ENCODE results near the gene RNF220.

The RNF220 gene

DNA sequence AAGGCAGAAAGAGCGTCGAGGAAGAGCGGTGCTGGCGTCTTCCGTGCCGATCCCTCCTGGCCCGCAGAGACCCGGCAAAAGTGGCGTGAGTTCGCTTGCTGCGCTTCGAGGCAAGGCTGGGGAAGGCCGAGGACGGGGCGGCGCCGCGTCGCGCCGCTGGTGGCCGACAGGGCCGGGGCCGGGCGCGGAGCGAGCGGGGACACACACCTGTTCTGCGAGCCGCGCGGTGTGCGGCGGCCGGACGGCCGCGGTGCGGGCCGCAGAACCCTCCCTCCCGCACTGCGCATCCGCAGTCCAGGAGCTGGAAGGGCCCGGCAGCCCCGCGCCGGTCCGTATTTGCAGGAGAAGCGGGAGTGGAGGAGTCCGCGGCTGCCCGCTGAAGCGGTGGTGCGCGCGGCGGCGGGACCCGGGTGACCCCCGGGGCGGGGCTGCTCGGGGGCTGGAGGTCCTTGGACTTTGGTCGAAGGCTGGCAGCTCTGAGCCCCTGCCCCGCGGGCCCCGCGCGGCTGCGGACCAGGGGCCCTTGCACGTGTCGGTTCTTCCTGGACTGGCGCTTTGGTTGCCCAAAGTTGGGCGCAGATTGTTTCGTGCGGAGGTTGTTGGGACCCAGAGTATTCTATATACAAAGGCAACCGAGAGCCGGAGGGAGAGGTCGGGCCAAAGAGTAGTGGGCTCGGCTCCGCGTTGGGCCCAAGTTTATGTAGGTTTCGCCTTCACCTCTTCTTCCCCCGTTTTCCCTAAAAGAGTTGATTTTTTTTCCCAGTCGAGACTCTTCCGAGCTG, 2.6 kb downstream of the RNF220 start:
- DNase-seq (ENCODE audit: low read depth): no peak

DNA sequence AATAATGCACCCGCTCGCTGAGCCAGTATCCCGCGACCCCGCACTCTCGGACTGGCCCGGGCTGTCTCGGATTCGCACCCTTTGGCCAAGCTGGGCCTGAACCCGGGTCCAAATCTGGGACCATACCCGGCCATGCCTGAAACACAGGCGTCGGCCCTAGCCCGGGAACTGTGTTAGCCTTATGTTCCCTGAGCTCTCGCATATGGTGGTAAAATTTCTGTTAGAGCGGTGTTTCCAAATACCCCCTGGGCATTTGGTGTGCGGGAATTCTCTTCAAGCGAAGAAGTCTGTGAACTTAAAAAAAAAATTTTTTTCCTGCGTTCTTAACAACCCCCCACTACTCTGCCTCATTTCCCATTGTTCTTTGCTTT, 3.1 kb downstream of the RNF220 start:
- no peak for DNase-seq (ENCODE audit: low read depth)

DNA sequence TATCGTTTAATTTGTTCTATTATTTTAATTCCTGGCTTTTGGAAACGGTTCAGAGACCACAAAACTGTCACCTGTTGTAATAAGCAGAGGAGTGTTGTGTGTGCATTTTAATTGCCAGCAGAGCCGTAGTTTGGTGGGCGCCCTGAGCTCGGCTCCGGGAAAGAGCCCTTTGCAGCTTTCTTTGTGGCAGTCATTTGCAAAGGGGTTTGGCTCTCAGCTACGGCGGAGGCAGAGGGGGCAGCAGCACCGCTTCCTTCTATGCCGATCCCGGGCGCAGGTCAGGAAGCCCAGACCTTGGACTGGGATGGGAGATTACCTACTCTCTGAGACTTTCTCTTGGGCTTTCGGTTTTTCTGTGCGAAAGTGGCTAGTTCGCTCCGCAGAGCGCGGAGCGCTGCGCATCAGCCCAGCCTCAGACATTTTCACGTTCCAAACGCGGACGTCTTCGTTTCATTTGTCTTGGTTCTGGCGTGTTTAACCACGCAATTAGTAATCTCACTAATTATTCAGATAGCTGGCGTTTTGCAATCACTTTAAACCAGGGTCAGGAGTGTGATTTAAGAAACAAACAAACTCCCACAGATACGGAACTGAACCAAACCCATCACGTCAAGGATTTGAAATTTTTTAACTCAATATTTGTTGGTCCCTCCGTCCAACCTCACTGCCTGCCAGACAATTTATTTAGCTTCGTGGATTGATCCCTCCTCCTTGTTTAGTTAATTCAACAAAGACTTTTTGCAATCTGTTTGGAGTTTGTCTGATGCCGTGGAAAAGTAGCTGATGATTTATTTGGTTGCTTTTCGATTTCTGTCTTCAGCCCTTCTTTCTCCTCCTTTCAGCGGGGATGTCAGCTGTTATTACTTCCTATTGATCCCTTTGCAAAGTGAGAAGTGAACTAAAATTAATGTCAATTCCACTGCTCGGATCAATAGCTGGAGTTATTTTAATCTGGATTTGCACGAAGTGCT, 3.9 kb downstream of the RNF220 start:
- no peak for DNase-seq (ENCODE audit: low read depth)

DNA sequence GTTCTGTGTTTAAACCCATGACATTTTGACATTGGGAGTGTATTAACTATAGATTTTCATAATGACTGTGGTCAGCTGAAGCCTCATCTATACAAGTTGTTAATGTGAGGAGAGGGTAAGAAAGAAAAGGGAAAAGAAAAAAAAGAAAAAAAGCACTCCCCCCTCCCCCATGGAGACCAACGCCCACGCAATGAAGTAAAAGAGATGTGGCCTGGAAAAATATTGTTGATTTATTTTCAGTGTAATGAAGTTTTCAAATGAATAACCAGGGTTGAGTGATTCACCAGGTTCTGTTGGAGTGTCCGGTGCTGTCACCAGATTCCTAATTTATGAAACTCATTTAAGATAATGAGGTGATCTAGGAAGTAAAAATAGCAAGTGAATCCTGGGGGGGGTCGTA, 4.7 kb downstream of the RNF220 start:
- no peak for DNase-seq (ENCODE audit: low read depth)

DNA sequence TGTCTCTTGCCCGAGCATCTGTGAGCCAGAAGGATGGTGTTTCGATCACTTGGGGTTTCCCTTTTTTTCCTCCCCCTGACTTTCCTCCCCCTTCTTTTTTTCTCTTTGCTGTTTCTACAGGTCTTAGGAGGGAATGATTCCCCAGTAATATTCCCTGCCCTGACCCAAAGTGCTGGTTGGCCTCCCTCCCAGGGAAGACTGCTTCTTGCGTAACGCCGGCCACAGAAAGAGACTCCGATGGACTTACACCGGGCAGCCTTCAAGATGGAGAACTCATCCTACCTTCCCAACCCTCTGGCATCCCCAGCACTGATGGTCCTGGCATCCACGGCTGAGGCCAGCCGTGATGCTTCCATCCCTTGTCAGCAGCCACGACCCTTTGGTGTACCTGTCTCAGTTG, 6.8 kb downstream of the RNF220 start:
- DNase-seq (ENCODE audit: low read depth): no peak

DNA sequence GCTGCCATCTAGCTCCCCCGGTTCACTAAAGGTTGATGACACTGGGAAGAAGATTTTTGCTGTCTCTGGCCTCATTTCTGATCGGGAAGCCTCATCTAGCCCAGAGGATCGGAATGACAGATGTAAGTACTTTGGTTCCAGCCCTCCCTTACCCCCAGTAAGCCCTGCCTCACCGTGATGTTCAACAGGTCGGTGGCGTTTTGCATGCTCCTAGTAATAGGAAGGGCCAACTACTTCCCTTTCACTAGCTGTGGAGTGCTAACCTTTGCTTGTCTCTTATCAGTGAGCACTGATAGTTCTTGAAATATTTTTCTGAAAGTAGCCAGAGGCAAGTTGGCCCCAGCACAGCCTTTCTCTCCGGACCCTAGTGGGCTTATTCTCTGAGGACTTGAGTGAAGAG, 7.5 kb downstream of the RNF220 start:
- no peak for DNase-seq (ENCODE audit: low read depth)

DNA sequence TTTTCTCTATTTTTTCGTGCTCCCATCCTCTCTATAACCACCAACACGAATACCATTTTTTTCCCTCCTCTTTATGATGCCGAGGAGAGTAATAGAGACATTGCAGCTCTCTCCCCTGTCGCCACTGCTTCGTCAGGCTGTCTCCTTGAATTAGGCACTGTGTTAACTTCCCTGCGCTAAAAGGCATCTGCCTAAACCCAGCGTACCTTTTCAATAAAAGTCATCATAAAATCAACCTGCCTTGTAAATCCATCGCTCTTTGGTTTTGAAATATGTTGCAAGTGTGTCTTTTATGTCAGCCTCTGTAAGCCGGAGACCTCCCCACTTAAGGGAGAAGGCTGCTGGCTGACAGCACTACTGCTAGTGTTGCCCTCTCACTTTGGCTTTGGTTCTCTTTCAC, 8.7 kb downstream of the RNF220 start:
- DNase-seq (ENCODE audit: low read depth): no peak

DNA sequence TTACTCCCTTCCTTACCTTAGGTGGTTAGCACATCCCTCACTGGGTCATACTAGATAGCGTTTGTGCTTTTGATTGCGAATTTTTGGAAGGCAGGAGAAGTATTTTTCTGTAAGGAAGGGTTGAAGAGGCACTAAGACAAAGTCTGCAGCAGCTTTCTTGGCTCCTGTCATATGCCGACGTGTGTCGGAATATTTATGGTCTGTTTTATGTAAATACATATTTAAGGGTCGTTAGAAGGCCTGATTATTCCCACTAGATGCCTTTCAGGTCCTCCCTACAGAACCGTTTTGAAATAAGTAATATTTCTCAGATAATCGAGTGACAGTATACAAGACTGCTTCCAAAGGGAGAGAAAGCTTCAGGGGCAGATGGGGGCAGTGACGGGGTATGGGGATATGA, 10.0 kb downstream of the RNF220 start:
- DNase-seq (ENCODE audit: low read depth): no peak

DNA sequence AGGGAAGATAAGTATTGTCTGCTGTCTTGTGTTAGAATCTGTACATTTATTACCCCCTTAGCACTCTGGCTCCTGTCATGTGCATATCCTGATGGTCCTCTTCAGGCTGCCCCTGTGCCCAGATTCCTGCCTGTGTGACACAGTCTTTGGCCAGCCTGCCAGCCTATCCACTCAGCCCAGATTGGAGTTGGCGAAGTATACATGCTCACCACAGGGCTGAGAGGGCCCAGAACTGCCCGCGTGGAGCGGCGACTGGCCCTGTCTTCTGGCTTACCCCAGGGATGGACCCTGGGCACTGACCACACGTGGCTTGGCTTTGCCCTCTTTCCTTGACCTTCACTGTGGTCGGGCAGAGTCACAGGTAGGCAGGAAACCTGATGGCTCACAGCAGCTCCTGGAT, 11.4 kb downstream of the RNF220 start:
- no peak for DNase-seq (ENCODE audit: low read depth)

DNA sequence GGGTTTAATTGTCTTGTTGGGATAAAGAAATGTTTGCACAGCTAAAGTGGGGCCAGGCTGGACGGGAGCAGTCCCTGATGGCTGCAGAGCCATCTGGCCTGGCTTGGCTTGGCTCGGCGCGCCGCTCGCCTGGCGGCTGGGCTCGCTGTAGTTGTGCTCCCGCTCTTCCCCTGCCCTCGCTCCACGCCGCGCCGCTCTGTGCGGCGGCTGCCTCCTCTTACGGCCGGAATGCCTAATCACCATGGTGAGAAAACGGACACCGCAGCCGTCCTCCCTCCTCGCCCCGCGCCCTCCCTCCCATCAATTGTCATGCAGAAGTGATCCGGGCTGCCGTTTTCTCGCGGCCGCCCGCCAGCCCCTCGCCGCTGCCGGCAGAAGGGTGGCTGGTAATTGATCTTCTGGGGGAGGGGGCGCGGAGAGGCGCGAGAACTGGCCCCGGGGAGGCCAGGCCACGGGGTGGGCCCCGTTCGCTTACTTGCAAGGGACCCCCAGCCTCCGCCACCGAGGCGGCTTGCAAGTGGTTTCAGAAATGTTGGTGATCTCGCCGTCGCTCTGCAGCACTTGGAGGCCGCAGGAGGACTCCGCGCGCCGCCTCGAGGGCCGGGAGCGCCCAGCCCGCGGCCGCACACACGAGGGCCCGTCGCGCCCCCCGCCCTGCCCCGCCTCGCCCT, 12.4 kb downstream of the RNF220 start:
- no peak for DNase-seq (ENCODE audit: low read depth)

DNA sequence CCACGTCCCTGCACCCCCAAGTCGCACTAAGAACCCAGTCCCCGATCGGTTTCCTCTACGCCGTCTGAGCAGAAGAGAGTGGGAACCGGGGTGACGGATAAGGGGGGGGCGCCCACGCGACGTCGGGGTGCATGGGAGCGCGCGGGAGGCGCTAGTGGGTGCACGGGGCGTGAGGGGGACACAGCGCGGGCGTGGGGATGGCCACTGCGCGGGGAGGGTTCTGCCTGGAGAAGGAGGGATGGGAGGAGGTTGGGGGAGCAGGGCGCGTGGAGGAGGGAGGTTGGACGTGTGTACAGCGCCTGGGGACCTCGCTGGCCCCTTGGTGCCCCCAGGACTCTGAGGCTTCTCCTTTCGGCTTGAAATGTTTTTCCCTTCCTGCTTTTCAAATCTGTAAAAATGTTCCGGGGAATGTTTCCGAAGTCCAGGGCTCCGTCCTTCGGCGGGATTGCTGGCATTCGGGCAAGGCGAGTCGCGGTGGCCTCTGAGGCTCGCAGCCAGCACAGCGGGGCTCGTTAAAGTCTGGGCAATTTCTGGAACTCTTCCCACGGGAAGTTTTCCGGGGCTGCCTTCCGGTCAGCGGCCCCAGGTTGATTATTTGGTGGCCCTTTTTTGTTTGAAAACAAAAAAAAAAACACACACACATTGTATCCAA, 13.1 kb downstream of the RNF220 start:
- DNase-seq (ENCODE audit: low read depth): no peak

DNA sequence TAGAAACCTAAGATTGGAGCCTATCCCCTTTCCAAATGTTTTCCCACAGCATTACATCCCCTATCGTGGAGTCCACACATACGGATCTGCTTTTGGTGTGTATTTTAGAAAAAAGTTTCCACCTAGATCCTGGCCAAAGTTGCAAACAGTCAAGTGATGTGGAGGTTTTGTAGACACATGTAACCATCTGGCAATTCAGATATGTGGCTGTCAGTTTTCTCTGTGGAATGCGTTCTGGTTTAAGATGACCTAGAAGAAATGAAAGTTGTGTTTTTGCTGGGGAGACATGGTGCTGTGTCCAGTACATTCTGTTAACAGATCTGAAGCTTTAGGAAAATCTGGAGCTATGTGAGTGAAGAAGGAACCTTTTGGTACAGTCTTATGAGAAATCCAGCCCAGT, 14.8 kb downstream of the RNF220 start:
- DNase-seq (ENCODE audit: low read depth): no peak

DNA sequence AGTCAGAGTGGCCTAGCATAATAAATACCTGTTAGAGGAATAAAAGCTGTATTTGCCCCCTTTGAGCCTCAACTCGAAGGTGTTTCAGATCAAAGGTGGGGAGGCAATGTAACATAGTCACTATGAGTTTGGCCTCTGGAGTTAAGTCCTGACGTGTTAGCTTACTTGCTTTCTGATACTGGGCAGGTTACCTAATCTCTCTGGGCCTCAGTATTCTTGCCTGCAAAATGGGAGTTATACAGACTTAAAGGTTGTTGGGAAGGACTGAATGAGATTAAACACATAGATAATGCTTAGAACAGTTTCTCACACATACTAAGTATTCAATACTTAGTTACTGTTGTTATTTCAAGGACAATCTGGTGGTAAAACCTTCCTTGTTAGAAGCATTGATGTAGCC, 15.5 kb downstream of the RNF220 start:
- DNase-seq (ENCODE audit: low read depth): no peak

DNA sequence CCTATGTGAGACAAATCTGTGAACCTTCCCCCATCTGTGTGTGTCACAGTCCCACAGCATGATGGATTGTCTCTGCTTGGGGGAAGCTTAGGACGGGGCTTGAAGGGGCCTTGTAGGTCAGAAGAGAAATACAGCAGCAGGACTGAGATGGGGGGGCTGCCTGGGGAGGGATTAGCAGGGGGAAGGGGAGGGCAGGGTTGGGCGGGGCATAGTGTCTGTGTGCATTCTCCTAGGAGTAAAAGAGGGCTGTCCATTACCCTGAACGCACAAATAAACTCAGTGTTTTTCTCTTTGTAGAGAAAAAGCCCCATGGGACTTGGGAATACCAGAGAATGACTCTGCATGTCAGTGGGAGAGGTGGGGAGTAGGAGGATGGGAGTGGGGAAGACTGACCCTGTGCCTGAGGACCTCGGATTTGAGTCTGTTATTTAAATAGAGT, 16.4 kb downstream of the RNF220 start:
- no peak for DNase-seq (ENCODE audit: low read depth)

DNA sequence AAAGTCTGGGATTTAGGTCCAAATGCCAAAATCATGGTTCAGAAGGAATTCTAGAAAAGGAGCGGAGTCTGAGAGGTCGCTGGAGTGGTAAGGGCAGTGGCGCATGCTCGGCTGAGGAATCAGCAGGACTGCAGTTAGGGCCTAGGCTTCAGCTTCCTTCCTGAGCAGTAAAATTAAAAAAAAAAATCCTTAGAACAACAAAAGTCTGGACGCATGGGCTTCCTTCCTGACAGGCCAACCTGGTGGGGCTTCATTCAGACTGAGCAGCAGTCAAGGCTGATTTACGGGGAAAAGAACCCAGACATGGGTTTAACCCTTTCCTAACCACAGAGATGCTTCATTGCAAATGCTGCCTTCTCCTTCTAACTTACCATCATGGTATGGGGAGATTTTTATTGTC, 17.1 kb downstream of the RNF220 start:
- DNase-seq (ENCODE audit: low read depth): no peak

DNA sequence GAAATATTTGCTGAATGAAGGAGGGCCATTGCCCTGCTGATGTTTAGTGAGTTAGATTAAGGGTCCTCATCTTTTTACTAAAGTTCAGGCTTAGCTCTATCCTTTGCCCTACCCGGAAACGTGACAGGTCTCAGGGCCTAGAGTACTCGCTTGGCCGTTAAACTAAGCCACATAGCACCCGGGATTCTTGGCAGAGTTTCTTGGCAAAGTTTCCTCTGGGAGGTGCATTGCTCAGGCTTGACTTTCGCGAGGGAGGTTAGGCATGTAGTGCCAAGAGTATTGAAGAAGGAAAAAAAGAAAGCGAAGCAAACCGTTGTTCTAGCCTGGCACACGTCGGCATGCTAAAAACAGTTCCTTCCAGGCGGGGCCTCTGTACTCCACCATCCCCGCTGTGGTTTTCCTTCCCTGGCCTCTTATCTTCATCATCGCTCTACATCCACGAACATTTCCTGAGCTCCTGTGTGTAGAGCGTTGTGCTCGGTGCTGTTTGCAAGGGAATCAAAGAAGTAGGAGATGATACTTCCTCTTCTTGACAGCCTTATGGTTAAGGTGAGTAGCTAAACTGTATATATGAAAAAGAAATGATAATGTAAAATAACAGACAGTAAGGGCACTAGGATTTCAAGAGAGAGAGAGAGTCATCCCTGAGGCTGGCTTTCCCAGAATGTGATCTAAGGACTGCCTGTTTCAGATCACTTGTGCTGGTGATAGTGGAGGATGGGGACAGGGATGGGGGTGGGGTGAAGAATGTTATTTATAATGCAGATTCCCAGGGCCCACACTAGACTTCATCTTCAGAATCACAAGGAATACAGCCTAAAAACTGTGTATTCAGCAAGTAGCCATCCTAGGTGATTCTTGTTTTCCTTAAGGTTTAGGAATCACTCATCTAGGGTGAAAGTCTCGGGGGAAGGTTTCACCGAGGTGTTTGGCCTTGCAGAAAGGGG, 18.8 kb downstream of the RNF220 start:
- DNase-seq (ENCODE audit: low read depth): no peak

DNA sequence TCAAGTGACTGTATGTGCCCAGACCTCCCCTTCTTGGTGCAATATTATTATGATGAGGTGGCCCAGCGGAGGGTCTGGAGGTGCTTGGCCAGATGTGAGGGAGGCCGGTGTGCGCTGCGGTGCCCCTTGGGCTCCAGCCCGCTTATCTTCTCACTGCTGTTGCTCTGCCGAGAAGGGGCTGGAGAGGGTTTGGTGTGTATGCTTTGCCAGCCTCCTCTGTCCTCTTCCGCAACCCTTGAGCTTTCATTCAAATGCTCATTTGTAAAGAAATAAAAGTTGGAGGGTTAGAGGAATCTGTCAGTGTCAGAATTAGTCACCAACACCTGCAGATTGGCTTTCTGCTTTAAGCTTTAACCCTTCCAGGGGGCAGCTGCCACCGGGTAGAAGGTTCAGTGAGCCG, 19.7 kb downstream of the RNF220 start:
- no peak for DNase-seq (ENCODE audit: low read depth)

DNA sequence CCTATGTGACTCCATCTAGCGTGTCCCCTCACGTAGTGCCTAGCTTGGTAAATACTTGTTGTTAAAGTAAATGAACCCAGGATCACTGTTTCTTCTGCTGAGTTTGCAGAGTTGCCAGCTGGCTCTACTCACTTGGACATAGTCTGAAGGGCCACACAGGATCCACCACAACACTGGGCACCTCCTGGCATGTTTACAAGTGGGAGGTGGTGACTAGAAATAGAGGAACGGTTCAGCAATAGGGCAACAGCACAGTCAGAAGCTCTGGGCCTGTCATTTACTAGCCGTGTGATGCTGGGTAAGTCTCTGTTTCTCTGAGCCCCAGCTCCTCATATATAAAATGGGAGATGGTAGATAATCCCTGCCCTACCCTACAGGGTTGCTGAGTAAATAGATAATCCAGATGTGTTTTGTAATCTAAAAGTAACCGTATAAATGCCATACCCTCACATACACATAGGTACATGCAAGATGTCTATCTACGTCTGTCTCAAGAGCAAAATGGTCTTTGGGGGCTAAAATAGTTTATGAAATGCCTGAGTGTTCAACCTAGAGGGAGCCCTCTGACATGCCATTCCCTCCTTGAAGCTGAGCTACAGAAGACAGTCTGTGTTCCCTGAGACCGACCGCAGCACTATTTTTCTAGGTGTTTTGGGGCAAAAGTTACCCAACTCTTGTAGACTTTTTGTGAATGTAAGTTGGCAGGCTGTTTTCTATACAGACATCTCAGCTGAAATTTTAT, 20.5 kb downstream of the RNF220 start:
- DNase-seq (ENCODE audit: low read depth): no peak

DNA sequence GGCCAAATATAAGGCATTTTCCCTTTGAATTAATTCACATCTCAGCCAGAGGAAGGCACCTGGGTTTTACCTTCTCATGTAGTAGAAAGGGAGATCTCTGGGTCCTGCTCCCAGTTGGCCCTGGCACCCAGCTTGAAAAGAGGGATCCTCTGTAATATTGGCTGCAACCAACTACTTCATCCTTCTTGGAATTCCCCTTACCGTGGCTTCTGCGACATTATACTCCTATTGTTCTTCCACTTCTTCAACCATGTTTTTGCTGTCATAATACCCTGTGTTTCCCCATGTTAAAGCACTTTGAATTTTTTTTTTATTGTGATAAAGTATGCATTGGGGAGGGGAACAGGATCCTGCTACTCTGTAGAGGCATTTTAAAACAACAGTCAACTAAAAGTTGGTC, 26.8 kb downstream of the RNF220 start:
- no peak for DNase-seq (ENCODE audit: low read depth)

DNA sequence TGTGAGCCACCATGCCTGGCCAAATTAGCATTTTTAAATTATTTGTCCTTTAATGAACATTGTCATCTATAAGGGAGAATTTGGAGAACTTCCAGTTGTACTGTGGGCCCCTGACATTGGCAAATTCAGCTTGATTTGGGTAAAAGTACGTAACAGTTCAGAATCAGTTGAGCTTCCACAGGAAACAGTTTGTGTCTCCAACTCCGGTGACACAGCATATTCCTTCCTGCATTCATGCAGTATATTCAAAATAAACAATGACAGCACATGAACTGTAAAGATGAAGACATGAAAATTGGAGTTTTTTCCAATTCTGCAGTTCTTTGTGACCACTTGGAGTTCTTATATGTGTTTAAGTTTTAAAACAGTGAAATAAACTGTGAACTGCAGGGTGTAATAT, 28.2 kb downstream of the RNF220 start:
- no peak for DNase-seq (ENCODE audit: low read depth)

Data from non-pigmented ciliary epithelial cell (primary cell).